Head of caudate nucleus (tissue), 42 donors: Measurements from ENCODE around the gene MFAP2.
A peak's percentile ranks its signal among the peaks of the same experiment; 100 is the strongest.

ENCODE experiments used
- DNase-seq, 42 donors: peaks; one replicate each; pipeline versions ENCODE4 v3.0.0 to v3.0.0-alpha.2; 2020 to 2021; ENCODE audit warnings: mixed read lengths in 7 of 42
- intact Hi-C: fragments of 100-400 bp; cut with DNase I; formaldehyde crosslinking; loops from one replicate; pipeline ENCODE4 v1.15.0; 2022

MFAP2 gene

DNA sequence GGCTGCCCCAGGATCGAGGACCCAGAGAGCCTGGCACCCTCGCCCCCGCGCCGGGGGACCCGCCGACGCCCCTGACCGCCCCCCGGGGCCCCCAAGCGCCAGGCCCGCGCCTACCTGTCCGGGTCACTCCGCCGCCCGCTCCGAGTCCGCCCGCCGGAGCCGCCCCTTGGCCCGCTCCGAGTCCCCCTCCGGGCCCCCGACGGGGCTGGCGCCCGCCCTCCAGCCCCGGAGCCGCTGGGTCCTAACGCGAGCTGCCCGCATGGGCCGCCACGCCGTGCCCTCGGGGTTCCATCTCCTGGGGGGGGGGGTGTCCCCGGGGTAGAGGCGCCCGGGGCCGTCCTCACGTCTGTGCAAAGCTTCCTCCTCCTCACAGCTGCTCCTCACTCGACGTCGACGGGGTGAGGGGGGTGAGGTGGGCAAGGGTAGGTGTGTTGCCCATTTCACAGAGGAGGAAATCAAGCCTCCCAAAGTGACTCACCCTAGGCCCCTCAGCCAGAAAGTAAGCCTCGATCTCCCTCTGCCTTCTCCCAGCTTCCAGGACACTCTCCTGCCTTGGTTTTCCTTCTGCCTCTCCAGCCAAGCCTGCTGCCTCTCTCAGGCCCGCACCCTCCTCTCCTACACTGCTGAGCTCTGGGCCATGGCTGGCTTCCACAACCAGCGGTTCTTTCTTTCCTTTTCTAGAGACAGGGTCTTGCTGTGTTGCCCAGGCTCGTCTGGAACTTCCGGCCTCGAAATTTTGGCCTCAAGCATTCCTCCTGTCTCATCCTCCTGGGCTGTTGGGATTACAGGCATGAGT, at the start of gene MFAP2:
MFAP2 (minus strand) TSS at position 148 of the 796 bp plus-strand sequence. CDS start 2,347 bp downstream, outside the sequence.
- intact Hi-C loops, result no loop called here
- no peak for DNase-seq

DNA sequence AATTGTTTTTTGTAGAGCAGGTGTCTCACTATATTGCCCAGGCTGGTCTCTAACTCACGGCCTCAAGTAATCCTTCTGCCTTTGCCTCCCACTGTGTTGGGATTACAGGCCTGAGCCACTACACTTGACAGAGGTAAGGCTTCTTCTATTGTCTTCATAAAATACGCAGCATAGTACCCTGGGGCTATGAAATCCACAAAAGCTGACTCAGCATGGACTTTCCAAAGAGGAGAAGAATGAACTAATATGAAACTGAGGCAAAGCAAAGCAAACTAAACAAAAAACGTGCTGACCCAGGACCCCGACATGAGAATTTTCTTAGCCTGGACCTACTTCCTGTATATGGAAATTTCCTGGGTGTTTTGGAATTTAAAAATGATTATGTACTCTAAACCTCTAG, 49.8 kb upstream of the MFAP2 start:
- intact Hi-C loops, result no loop called here
- no peak for DNase-seq

DNA sequence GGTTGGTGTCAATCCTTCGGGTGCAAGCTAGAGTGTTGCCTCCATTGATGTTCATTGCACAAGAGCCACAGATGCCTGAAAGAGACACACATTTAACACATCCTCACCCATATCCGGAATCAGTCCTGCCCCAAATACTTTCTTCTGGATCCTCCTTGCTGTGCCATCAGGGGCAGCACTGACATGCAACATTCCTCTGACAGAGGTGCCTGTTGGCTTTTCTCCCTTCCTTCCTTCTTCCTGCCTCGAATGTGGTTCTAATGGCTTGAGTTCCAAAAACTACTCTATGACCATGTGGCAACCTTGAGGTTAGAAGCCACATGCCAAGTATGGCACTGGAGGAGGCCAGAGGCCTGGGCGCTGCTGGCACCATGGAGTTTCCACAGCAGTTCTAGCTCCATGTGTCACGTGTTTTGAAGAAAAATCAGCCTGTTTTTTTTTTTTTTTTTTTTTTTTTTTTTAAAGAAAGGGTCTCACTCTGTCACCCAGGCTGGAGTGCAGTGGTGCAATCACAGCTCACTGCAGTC, 48.3 kb upstream of the MFAP2 start:
- DNase-seq, result no peak

GRCh38 chr1:17027900-17028299, 47.5 kb upstream of the MFAP2 start:
- DNase-seq, result no peak
- intact Hi-C loops, result no loop called here

More for the DNA sequence above, 48.3 kb upstream of the MFAP2 start:
- intact Hi-C loops, result no loop called here

DNA sequence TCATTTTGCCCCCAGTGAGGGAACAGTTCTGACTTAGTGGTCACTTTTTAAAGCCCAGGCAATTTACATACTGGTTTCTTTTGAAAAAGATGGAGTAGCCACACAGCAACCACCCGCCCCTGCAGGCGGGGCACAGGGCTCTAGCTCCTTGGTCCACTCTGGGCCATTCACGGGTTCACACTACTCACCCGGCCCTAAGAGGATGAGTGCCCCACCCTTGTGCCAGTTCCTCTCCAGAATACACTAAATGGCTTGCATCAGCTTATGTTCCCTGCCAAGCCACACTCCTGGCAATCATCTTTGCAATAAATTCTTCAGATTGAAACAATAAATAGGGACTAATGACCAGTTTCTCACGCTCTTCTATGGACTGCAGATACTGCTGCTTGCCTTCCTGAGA, 47.0 kb upstream of the MFAP2 start:
- intact Hi-C loops, result no loop called here
- DNase-seq, result no peak

DNA sequence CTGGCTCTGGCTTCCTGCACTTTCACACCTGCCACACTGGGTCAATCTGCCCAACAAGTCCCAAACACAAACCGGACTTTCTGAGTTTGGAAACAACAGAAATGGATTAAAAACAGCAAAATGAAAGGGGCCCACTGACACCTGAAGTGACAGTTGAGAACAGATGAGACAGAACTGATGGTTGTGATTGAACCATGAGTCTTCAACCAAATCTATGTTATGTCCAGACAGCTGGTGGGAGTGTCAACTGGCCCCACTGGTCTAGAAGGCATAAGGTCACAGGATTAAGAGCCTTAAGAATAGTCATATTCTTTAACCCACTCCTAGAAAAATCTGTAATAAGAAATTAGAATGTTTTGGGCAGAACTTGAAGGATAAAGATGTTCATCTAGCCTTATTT, 44.3 kb upstream of the MFAP2 start:
- intact Hi-C loops, result no loop called here
- DNase-seq, result no peak

- peak in 2 of 42 donors; percentile 0 to 12 for DNase-seq
- intact Hi-C loops, result no loop called here
These were observed 43.2 kb upstream of the MFAP2 start for GRCh38 chr1:17023573-17023972.

- intact Hi-C loops, result no loop called here
- peak in 3 of 42 donors; percentile 2 to 15 (median 13) for DNase-seq
These were observed 42.7 kb upstream of the MFAP2 start for GRCh38 chr1:17023102-17023501.

GRCh38 chr1:17021896-17022295, 41.5 kb upstream of the MFAP2 start:
- DNase-seq, result peak in 2 of 42 donors; percentile 18 to 27
- intact Hi-C loops, result no loop called here

DNA sequence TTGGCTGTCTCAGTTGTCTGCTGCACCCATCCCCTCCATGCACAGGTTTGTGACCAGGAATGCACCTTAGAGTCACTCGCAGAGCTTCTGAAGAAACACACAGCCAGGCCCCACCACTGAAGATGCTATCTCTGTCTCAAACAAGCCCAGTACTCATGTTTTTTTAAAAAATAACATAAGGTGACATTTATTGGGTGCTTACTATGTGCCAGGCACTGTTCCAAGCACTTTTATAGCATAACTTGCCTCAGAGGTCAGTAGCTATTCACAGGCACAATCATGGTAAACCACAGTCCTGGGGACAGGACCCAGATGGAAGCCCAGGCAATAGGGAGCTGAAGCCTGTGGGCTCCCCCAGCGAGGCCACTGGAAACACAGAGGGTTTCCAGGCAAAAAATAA, 40.1 kb upstream of the MFAP2 start:
- peak in 1 of 42 donors; percentile 23 for DNase-seq
- intact Hi-C loops, result no loop called here

- peak in 1 of 42 donors; percentile 4 for DNase-seq
- intact Hi-C loops, result no loop called here
These were observed 38.4 kb upstream of the MFAP2 start for GRCh38 chr1:17018849-17019248.

- peak in 2 of 42 donors; percentile 0 to 20 for DNase-seq
- intact Hi-C loops, result no loop called here
These were observed 37.0 kb upstream of the MFAP2 start for GRCh38 chr1:17017435-17017834.

GRCh38 chr1:17016317-17016661, 35.9 kb upstream of the MFAP2 start:
- intact Hi-C loops, result no loop called here
- DNase-seq, result no peak

DNA sequence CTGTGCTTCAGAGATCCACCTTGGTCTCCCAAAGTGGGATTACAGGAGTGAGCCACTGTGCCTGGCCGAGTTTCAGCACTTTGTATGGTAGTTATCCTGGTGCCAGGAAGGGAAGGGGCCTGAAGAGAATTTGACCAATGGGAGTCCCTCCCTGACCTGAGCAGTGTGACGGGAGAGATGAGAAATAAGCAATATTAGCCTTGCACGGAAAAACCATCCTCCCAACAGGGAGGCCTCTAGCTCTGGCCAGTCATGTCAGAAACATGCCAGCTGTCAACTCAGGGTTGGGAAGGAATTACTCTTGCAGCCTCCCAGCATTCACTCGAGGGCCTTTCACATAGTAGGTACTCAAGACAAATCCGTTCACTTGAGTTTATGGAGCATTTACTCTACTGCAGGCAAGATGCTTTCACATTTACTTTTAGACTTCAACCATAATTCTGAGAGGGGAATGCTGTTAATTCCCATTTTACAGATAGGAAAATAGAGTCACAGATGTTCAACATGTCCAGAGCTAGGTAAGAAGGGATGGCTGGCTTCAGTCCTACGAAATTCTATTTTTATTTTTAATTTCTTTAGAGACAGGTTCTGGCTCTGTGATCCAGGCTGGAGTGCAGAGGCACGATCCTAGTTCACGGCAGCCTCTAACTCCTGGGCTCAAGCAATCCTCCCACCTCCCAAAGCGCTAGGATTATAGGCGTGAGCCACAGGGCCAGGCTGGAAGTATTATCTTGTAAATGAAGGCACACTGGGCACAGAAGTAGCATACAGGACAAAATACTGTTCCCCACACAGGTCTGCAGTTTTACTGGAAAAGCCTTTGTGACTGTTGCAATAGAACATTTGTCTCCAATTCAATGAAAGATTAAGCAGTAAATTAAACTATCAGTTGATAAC, 34.5 kb upstream of the MFAP2 start:
- intact Hi-C loops, result loop anchor here (5.0 kb wide), 1 partner anchor 37 kb away; the partner anchor contains the start of gene SDHB
- peak in 1 of 42 donors; percentile 14 for DNase-seq

DNA sequence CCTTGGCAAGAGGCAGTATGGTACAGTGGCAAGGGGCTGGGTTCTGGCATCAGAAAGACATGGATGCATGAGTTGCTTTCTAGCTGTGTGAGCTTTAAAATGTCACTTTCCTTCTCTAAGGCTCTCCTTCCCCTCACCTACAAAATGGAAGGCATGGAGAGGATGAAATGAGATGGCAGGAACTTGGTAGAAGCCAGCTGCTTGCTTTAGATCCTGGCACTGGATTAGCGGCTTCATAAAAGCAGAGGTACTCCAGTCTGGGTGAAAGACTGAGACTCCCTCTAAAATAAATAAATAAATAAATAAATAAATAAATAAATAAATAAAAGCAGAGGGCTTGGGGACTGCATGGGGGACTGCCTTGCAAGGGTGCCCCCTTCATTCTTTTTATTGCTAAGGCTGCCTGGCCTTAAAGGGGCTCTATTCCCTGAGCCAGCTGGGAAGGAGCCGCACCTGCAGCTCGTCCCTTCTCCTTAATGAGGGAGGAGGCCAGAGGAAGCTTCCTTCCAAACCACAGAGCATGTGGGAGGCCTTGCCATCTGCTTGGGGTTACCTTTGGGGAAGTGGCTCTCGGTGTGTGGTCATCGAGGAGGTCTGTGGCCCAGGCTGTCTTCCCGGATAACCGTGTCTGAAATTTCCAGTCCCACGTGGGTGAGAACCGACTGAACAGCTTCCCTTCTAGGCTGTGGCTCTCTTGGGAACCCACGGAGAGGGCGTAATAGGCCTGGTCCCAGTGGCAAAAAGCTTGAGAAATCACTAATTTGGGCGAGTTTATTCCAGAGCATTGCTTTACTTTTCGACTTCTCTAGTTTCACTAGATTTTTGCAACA, 33.3 kb upstream of the MFAP2 start:
- intact Hi-C loops, result loop anchor here (5.0 kb wide), 1 partner anchor 39 kb away; the partner anchor contains the start of gene SDHB
- peak in 9 of 42 donors; percentile 13 to 49 (median 27) for DNase-seq

GRCh38 chr1:17012775-17013490, 32.5 kb upstream of the MFAP2 start:
- no peak for DNase-seq
- intact Hi-C loops, result loop anchor here (5.0 kb wide), 1 partner anchor 39 kb away; the partner anchor contains the start of gene SDHB

DNA sequence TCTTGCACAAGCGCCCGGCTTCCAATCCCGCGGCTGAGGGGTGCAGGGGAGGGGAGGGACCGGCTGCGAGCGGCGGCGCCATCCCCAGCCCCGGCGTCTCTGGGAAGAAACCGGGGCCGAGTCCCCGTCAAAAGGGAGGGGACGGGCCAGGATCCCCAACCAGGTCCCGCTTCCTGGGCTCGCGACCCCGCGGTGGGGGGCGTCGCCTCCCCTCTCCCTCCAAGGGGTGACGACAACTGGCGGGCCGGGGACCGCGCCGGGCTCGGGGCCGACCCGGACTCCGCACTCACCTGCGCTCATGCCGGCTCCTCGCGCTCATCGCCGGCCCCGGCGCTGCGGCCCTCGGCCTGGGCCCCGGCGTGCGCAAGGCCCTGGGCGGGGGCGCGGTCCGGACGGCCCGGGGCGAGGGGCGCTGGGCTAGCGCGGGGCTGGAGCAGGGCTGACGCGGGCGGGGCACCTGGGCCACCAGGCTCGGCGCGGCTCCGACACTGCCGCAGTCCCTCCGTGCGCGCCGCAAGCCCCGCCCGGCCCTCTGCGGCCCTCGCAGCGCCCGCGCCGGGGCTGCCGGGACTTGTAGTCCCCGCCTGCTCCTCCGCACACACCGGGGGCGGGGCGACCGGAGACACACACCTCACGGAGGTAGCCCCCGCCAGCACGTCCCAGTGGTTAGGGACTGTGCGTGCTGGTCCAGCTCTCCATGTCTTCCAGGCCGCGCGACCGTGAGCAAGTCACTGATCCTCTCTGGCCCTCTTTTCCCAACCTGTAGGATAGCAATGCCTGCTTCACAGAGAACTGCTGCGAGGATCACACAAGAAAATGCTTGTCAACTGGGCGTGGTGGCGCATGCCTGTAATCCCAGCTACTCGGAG, 31.3 kb upstream of the MFAP2 start, which contains the start of gene ATP13A2:
ATP13A2 (minus strand) TSS at position 490 of the 869 bp plus-strand sequence; CDS start at position 300, 190 bp downstream.
- DNase-seq, result peak; percentile 63 to 95 (median 89)
- intact Hi-C loops, result loop anchor here (5.0 kb wide), 1 partner anchor 41 kb away; the partner anchor contains the start of gene SDHB
